Stomach (tissue), 4 donors: ENCODE measurements around the gene TMEM131.

ENCODE experiments used
- EP300 ChIP-seq: sonication (generic); formaldehyde crosslinking; IDR thresholded peaks from one replicate; pipeline ENCODE4 v1.6.1; 2017; ENCODE audit warnings: antibody characterized with exemption
- POLR2A ChIP-seq, 4 donors: fragments of 450-650 bp; IDR thresholded peaks; one replicate each; pipeline ENCODE4 v1.6.1; 2016; ENCODE audit warnings: antibody characterized with exemption in 4 of 4, control low read depth in 2 of 4, mild to moderate bottlenecking in 1 of 4, moderate library complexity in 1 of 4
- TF ChIP-seq, protein P1 (sequence below), 7 experiments: fragments of 450-650 bp in 4 of 7; fragments of 200-600 bp in 3 of 7; sonication (generic) in 3 of 7; IDR thresholded peaks; one replicate each; pipeline ENCODE4 v1.5.1; 2016 to 2019; ENCODE audit warnings: antibody characterized with exemption in 7 of 7, control low read depth in 2 of 7, mild to moderate bottlenecking in 1 of 7

DNA sequence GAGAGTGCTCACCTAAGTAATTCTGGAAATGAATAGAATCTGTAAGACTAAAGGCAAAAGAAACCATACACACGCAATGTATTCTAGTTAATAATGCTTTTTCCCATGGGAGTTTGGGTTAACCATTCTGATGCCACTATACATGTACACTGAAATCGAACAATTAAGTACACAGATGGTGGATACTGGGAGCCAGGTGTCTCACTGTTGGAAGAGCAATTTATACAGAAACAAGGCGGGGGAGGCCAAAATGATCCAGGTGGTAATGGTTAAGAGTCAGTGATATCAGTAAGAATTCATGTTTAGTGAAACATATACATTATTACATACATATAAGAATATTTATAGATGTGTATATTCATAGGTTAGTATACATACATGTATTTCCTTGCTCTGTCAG, 67.2 kb downstream of the TMEM131 start:
- TF ChIP-seq, protein P1, sequence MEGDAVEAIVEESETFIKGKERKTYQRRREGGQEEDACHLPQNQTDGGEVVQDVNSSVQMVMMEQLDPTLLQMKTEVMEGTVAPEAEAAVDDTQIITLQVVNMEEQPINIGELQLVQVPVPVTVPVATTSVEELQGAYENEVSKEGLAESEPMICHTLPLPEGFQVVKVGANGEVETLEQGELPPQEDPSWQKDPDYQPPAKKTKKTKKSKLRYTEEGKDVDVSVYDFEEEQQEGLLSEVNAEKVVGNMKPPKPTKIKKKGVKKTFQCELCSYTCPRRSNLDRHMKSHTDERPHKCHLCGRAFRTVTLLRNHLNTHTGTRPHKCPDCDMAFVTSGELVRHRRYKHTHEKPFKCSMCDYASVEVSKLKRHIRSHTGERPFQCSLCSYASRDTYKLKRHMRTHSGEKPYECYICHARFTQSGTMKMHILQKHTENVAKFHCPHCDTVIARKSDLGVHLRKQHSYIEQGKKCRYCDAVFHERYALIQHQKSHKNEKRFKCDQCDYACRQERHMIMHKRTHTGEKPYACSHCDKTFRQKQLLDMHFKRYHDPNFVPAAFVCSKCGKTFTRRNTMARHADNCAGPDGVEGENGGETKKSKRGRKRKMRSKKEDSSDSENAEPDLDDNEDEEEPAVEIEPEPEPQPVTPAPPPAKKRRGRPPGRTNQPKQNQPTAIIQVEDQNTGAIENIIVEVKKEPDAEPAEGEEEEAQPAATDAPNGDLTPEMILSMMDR (IDR thresholded peaks at IDR 0.05) = no peak
- TF ChIP-seq POLR2A (IDR thresholded peaks at IDR 0.05) (no peak), EP300 (no peak)
